HG02798 (cell line): Measurements from ENCODE around the gene CXXC5.

Source experiments
- ATAC-seq: cut with Tn5 transposase; IDR thresholded peaks from one replicate; pipeline ENCODE4 v1.9.1; 2021; ENCODE audit warnings: mild to moderate bottlenecking; ENCODE audit not compliant: unreplicated experiment, poor library complexity

Gene CXXC5

GRCh38 chr5:139678751-139679750, 30.9 kb downstream of the CXXC5 start:
- ATAC-seq: no peak

GRCh38 chr5:139680368-139681111, 32.4 kb downstream of the CXXC5 start:
- ATAC-seq: no peak

GRCh38 chr5:139681112-139681458, 32.9 kb downstream of the CXXC5 start:
- no peak for ATAC-seq

GRCh38 chr5:139681466-139681865, 33.3 kb downstream of the CXXC5 start:
- ATAC-seq: no peak

- no peak for ATAC-seq
Observed at GRCh38 chr5:139682016-139682975, 34.1 kb downstream of the CXXC5 start.

- ATAC-seq: no peak
Observed at GRCh38 chr5:139683295-139684271, 35.4 kb downstream of the CXXC5 start.

GRCh38 chr5:139684350-139684880, 36.3 kb downstream of the CXXC5 start:
- no peak for ATAC-seq

GRCh38 chr5:139684881-139685749, 37.0 kb downstream of the CXXC5 start:
- no peak for ATAC-seq

- ATAC-seq: no peak
Observed at GRCh38 chr5:139685886-139686285, 37.7 kb downstream of the CXXC5 start.

- no peak for ATAC-seq
Observed at GRCh38 chr5:139686356-139686705, 38.2 kb downstream of the CXXC5 start.

- ATAC-seq: no peak
Observed at GRCh38 chr5:139686706-139687441, 38.7 kb downstream of the CXXC5 start.

GRCh38 chr5:139687656-139688055, 39.5 kb downstream of the CXXC5 start:
- ATAC-seq: no peak

GRCh38 chr5:139688088-139688702, 40.0 kb downstream of the CXXC5 start:
- no peak for ATAC-seq

- ATAC-seq: no peak
Observed at GRCh38 chr5:139688751-139689372, 40.7 kb downstream of the CXXC5 start.

GRCh38 chr5:139689631-139690063, 41.5 kb downstream of the CXXC5 start:
- no peak for ATAC-seq

- no peak for ATAC-seq
Observed at GRCh38 chr5:139690064-139690802, 42.1 kb downstream of the CXXC5 start.
